Stimulated activated CD8-positive, alpha-beta memory T cell treated with anti-CD3 and anti-CD28 coated beads, Interleukin-12 subunit alpha, Interleukin-12 subunit beta, amount 100 ng/mL, for 4 hours (primary cell): ENCODE results near the gene VEZF1.
"Not testable (repeated sequence)": the region's sequence is repeated elsewhere in the genome, so short reads cannot be mapped to it uniquely, and the experiment has no call there.

Experiments used
- DNase-seq: peaks from one replicate; pipeline ENCODE4 v3.0.0-alpha.2; 2020; ENCODE audit warnings: low read depth

VEZF1 gene

GRCh38 chr17:57974053-57974824, 13.8 kb downstream of the VEZF1 start:
- DNase-seq = not testable (repeated sequence)

- no peak for DNase-seq
Measured at GRCh38 chr17:57972151-57972550, 15.9 kb downstream of the VEZF1 start.

- no peak for DNase-seq
Measured at GRCh38 chr17:57971572-57971971, 16.5 kb downstream of the VEZF1 start.

- no peak for DNase-seq
Measured at GRCh38 chr17:57970710-57971109, 17.3 kb downstream of the VEZF1 start.

GRCh38 chr17:57968456-57968855, 19.6 kb downstream of the VEZF1 start:
- no peak for DNase-seq

GRCh38 chr17:57966875-57967274, 21.2 kb downstream of the VEZF1 start:
- no peak for DNase-seq

GRCh38 chr17:57966246-57966645, 21.8 kb downstream of the VEZF1 start:
- no peak for DNase-seq

GRCh38 chr17:57965521-57966160, 22.4 kb downstream of the VEZF1 start:
- DNase-seq = no peak

GRCh38 chr17:57963149-57963511, 24.9 kb downstream of the VEZF1 start:
- no peak for DNase-seq

- no peak for DNase-seq
Measured at GRCh38 chr17:57962279-57963148, 25.5 kb downstream of the VEZF1 start.

GRCh38 chr17:57959929-57960328, 28.1 kb downstream of the VEZF1 start:
- no peak for DNase-seq

- not testable (repeated sequence) for DNase-seq
Measured at GRCh38 chr17:57958391-57958790, 29.7 kb downstream of the VEZF1 start.

- no peak for DNase-seq
Measured at GRCh38 chr17:57957886-57958285, 30.2 kb downstream of the VEZF1 start.

GRCh38 chr17:57957120-57957850, 30.8 kb downstream of the VEZF1 start:
- no peak for DNase-seq

GRCh38 chr17:57956291-57957119, 31.5 kb downstream of the VEZF1 start:
- peak; percentile 25 for DNase-seq

- DNase-seq = peak; percentile 42
Measured at GRCh38 chr17:57955183-57955931, 32.7 kb downstream of the VEZF1 start, which contains the start of gene CUEDC1. TSS of gene CUEDC1 (minus strand) at chr17:57955412. CDS start at chr17:57885564, 69,848 bp downstream.

- no peak for DNase-seq
Measured at GRCh38 chr17:57954397-57955182, 33.5 kb downstream of the VEZF1 start.

- no peak for DNase-seq
Measured at GRCh38 chr17:57953705-57954396, 34.2 kb downstream of the VEZF1 start.

- DNase-seq = no peak
Measured at GRCh38 chr17:57953219-57953618, 34.8 kb downstream of the VEZF1 start.
